Stimulated activated CD4-positive, alpha-beta T cell treated with anti-CD3 and anti-CD28 coated beads, TNF-alpha, amount 100 ng/mL, for 24 hours (primary cell): ENCODE measurements around the gene EGFLAM.
"Not testable (repeated sequence)": the region's sequence is repeated elsewhere in the genome, so short reads cannot be mapped to it uniquely, and the experiment has no call there.

Experiments used
- DNase-seq, 3 experiments: peaks; one replicate each; pipeline ENCODE4 v3.0.0-alpha.2; 2020; ENCODE audit warnings: low read depth in 3 of 3

EGFLAM gene

GRCh38 chr5:38329132-38329715 is 70.9 kb downstream of the EGFLAM start:
- no peak for DNase-seq

GRCh38 chr5:38330207-38330606 is 71.8 kb downstream of the EGFLAM start:
- no peak for DNase-seq

- no peak for DNase-seq
These were observed 73.5 kb downstream of the EGFLAM start for GRCh38 chr5:38331831-38332230.

GRCh38 chr5:38333181-38333580 is 74.8 kb downstream of the EGFLAM start:
- not testable (repeated sequence) for DNase-seq

- no peak for DNase-seq
These were observed 80.1 kb downstream of the EGFLAM start for GRCh38 chr5:38338455-38338854.

DNA sequence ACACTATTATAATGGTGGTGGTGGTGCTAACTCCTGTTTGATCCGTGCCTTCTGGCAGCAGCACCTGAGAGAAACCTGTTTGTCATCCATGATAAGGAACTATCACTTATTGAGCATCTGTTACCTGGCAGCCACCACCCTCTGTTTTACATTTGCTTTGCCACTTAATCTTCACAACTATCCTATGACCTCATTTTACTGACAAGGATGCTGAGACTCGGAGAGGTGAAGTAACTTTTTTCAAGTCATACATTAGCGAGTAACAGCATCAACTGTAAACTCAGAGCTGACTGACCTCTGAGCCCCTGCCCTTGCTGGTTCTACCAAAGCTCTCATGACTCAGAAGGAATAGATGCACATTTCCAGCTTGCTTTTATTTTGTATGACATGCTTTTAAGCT is 81.1 kb downstream of the EGFLAM start:
- DNase-seq, result no peak

- DNase-seq, result no peak
These were observed 82.7 kb downstream of the EGFLAM start for GRCh38 chr5:38341056-38341455.

GRCh38 chr5:38341641-38342040 is 83.3 kb downstream of the EGFLAM start:
- no peak for DNase-seq

- no peak for DNase-seq
These were observed 83.9 kb downstream of the EGFLAM start for GRCh38 chr5:38342261-38342660.

DNA sequence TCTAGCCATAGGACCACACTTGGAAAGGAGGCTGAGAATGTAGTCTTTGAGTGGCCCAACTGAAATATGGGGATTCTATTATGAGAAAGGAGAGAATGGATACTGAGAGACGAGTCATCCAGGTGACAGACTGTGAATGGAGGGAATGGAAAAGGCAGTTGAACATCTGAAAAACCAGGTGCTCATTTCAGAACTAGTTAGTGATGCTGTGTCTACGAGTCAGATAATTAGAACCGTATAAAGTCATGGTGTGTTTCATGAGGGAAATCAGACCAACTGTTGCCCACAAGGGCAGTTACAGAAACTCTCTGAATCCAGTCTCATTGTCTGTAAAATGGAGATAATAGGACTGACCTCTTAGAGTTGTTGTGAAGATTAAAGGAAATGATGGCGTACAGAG is 86.5 kb downstream of the EGFLAM start:
- no peak for DNase-seq

DNA sequence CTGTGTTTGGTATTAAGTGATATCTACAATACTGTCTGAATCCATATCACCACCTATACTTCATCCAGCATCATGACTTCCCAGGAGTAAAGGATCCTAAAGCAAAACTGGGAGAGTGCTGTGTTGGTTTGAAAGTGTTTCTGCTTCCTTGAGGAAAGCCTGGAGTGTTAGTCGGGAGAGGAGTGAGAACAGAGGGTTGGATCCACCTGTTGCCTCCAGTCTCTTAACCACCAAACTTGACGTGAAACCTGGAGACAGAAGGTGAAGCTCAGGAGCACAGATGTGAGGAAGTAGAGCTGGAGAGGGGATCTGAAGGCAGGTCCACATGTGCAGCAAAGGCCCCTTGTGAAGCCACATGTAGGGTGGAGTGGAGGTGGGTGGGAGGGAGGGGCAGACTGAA is 88.2 kb downstream of the EGFLAM start:
- no peak for DNase-seq

DNA sequence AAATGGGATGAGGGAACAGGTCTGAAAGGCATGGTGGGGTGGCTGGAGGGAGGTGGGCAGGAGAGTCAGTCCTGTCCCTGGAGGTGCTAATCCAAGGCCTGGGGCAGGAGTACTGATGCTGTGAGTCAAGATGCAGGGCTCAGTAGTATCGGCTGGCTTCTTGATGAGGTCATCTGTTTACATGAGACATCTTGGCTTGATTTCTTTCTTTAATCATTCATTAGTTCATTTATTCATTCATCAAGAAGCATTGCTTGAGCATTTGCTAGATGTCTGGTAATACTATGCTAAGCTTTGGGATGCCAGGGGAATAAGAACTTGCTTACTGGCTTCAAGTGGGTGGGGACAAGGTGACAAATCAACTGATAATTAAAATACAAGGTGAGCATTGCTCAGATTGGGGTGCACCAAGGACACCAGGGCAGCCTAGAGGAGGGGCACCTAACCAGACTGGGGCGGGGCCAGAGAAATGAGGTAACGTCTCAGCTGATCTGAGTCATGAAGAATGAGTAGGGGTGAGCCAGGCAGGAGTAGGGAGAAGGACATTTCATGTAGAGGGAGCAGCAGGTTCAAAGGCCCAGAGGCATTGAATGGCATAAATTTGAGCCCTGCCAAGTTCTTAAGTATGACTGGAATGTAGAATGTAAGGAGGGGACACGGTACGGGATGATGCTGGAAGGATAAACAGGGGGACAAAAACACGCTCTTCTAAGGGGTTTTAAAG is 88.8 kb downstream of the EGFLAM start:
- no peak for DNase-seq

- DNase-seq, result no peak
These were observed 89.5 kb downstream of the EGFLAM start for GRCh38 chr5:38347896-38348295.

DNA sequence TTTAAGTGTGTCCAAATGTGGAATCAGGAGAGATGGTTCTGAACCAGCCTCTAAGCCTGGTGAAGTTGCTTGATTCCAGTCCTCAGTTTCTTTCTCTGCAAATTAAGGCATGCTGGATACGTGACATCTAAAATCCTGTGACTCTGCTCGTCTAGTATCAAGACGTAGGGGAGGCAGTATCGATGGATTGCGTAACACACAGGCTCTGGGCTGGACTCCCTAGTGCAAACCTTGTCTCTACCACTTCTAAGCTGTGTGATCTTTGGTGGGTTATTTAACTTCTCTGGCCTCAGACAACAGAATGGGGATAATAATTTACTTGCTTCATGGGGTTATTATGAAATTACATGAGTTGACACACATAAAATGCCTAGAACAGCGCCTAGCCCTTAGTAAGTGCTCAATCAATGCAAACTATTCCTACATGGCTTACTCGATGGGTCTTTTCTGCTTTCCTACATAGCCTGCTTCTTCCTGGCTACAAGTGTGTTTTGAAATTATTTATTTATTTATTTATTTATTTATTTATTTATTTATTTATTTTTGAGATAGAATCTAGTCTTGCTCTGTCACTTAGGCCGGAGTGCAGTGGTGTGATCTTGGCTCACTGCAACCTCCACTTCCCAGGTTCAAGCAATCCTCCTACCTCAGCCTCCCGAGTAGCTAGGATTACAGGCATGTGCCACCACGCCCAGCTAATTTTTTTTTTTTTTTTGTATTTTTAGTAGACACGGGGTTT is 102.1 kb downstream of the EGFLAM start:
- no peak for DNase-seq

- no peak for DNase-seq
These were observed 104.4 kb downstream of the EGFLAM start for GRCh38 chr5:38362713-38363112.

DNA sequence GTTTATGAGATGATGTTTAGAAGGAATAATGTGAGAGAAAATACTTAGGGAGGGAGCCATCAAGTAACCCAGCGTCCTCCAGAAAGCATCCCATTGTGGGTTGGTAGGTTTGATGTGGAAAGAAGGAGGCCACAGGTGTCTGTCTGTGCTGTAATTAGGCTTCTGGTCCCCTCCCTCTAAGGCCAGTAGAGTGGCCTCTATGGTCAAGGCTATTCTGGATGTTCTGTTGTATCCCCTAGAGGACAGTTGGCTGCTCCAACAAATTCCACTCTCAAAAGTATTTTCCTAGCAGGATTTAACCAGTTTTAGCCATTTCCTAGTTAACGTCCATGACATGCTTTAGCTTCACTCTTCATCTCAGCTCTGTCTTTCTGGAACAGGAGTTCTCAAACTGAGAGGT is 106.5 kb downstream of the EGFLAM start:
- DNase-seq, result no peak

- no peak for DNase-seq
These were observed 109.1 kb downstream of the EGFLAM start for GRCh38 chr5:38367410-38367809.

DNA sequence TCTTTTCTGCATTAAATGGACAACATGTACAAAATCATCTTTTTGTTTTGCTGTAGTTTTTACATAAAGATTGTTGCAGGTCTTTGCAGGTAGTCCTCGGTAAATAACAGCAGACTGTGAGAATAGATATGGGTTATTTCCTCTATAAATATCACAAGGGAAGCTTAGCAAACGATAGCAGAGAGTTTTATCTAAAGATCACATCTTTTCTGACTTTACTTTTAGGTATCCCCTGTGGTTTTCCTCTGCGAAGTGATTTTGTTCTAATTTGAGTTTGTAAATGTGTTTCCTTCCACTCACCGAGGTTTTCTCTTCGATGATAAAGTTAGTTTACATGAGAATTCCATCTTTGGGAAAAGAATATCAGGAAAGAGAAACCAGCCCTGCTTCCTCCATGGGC is 109.6 kb downstream of the EGFLAM start:
- DNase-seq, result no peak

DNA sequence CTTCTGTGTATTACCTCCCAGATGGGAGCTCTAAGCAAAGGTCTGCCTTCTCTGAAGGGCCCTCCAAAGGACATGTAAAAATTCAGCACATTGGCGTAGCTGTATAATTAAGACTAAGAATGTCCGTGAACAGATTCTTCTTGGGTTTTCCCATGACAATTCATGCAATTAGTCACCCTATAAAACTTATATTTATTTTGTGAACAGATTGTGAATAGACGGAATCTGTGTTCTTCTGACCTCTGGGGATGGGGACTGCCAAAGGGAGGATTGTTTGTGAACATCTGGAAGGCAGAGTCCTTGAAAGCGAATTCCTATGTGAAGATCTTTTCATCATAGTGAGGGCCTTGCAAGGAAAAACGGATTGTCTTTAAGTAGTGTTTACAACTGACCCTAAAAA is 111.3 kb downstream of the EGFLAM start:
- DNase-seq, result no peak

DNA sequence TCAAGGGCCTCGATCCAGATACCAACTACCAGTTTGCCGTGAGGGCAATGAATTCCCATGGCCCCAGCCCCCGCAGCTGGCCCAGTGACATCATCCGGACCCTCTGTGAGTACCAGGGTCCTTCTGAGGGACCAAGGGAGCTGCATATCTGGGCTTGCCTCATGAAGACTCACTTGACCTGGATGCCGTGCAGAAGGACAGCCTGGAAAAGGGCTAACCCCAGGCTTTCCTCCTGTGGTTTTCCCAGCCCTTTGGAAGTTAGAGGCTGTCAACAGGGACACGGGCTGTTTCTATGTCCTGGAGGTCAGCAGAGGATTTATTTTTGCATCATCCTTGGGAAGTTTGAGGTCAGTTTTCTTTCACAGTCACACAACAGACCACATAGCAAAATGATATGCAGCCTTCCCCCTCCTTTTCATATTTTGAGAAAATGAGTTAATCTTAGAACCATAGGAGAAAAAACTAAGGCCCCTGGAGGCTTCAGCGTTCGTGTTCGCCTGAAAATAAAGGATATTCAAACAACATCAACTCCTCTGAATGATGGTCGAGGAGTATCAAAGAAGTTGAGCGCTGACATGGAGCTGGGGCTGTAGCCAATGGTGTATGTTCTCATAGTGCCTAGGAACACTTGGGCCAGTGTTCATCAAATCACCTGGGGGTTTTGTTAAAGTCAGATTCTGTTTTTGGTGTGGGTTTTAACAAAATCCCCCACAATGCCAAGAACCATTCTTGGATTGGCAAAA is 112.2 kb downstream of the EGFLAM start:
- DNase-seq, result no peak

DNA sequence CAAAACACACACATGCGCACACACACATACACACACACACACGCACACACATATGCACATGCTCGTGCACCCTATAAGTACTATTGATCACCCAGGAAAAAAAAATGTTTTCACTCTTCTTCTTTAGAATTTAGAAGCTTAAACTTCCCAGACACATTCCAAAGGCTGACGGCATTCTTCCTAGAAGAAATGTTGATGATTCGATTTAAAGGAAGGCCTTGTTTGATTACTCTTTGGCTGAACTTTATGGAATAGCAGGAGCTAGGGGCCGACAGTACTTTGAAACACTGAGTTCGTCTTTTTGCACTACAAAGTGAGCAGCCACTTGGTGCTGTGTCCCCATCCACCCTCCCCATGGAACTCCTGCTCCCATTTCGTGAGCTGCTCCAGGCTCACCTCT is 113.2 kb downstream of the EGFLAM start:
- DNase-seq, result no peak

- DNase-seq, result no peak
These were observed 115.4 kb downstream of the EGFLAM start for GRCh38 chr5:38373743-38374142.
